Non-pigmented ciliary epithelial cell (primary cell): ENCODE measurements around the gene NMRK1.

Experiments used
- DNase-seq: peaks from one replicate; pipeline ENCODE4 v3.0.0-alpha.2; 2010; ENCODE audit warnings: low read depth

The NMRK1 gene

GRCh38 chr9:75054368-75055001, 33.5 kb downstream of the NMRK1 start:
- DNase-seq = no peak

GRCh38 chr9:75053869-75054268, 34.1 kb downstream of the NMRK1 start:
- no peak for DNase-seq

GRCh38 chr9:75051285-75051684, 36.7 kb downstream of the NMRK1 start:
- DNase-seq = no peak

GRCh38 chr9:75047506-75047905, 40.4 kb downstream of the NMRK1 start:
- no peak for DNase-seq

- DNase-seq = no peak
These were observed 41.1 kb downstream of the NMRK1 start for GRCh38 chr9:75046725-75047345.

GRCh38 chr9:75041041-75041440, 46.9 kb downstream of the NMRK1 start:
- no peak for DNase-seq

- DNase-seq = no peak
These were observed 48.2 kb downstream of the NMRK1 start for GRCh38 chr9:75039801-75040200.

GRCh38 chr9:75039009-75039408, 48.9 kb downstream of the NMRK1 start:
- peak; percentile 67 for DNase-seq

- no peak for DNase-seq
These were observed 51.2 kb downstream of the NMRK1 start for GRCh38 chr9:75036793-75037192.

- DNase-seq = no peak
These were observed 54.0 kb downstream of the NMRK1 start for GRCh38 chr9:75033791-75034473.

- DNase-seq = no peak
These were observed 60.5 kb downstream of the NMRK1 start for GRCh38 chr9:75027187-75028107.

GRCh38 chr9:75023846-75024245, 64.1 kb downstream of the NMRK1 start:
- DNase-seq = no peak

GRCh38 chr9:75019654-75020053, 68.3 kb downstream of the NMRK1 start:
- DNase-seq = no peak

GRCh38 chr9:75019022-75019421, 68.9 kb downstream of the NMRK1 start:
- DNase-seq = no peak

GRCh38 chr9:75017378-75017777, 70.6 kb downstream of the NMRK1 start:
- DNase-seq = no peak

GRCh38 chr9:75013735-75014134, 74.2 kb downstream of the NMRK1 start:
- no peak for DNase-seq
